Activated T-cell treated with anti-CD3 and anti-CD28 coated beads, Interleukin-2, amount 50 U/mL, for 1 hour (primary cell): Measurements from ENCODE around the gene TRIM56.
A peak's percentile ranks its signal among the peaks of the same experiment; 100 is the strongest.

Experiments used
- DNase-seq: peaks from one replicate; pipeline ENCODE4 v3.0.0-alpha.2; 2020

Gene TRIM56

DNA sequence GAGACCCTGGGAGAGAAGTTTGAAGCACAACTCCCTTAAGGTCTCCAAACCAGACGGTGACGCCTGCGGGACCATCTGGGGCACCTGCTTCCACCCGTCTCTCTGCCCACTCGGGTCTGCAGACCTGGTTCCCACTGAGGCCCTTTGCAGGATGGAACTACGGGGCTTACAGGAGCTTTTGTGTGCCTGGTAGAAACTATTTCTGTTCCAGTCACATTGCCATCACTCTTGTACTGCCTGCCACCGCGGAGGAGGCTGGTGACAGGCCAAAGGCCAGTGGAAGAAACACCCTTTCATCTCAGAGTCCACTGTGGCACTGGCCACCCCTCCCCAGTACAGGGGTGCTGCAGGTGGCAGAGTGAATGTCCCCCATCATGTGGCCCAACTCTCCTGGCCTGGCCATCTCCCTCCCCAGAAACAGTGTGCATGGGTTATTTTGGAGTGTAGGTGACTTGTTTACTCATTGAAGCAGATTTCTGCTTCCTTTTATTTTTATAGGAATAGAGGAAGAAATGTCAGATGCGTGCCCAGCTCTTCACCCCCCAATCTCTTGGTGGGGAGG, 52.5 kb downstream of the TRIM56 start:
- DNase-seq = no peak

DNA sequence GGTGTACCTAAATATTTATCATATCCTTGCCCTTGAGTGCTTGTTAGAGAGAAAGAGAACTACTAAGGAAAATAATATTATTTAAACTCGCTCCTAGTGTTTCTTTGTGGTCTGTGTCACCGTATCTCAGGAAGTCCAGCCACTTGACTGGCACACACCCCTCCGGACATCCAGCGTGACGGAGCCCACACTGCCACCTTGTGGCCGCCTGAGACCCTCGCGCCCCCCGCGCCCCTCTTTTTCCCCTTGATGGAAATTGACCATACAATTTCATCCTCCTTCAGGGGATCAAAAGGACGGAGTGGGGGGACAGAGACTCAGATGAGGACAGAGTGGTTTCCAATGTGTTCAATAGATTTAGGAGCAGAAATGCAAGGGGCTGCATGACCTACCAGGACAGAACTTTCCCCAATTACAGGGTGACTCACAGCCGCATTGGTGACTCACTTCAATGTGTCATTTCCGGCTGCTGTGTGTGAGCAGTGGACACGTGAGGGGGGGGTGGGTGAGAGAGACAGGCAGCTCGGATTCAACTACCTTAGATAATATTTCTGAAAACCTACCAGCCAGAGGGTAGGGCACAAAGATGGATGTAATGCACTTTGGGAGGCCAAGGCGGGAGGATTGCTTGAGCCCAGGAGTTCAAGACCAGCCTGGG, 53.1 kb downstream of the TRIM56 start:
- peak; percentile 75 for DNase-seq

DNA sequence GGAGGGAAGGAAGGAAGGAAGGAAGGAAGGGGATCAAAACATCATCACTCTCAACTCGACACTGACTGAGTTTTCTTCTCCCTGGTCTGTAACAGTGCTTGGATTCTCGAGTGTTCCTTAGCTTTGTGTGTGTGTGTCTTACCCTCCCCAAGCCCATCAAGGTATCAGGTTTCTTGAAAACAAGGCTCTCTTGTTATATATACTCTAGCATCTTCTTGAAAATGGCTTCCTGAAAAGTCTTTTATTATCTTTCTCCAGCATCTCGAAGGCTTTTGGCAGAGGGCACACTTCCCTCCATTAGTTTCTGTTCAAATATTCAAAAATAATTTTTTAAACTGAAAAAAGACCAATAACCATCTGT, 55.0 kb downstream of the TRIM56 start:
- no peak for DNase-seq

DNA sequence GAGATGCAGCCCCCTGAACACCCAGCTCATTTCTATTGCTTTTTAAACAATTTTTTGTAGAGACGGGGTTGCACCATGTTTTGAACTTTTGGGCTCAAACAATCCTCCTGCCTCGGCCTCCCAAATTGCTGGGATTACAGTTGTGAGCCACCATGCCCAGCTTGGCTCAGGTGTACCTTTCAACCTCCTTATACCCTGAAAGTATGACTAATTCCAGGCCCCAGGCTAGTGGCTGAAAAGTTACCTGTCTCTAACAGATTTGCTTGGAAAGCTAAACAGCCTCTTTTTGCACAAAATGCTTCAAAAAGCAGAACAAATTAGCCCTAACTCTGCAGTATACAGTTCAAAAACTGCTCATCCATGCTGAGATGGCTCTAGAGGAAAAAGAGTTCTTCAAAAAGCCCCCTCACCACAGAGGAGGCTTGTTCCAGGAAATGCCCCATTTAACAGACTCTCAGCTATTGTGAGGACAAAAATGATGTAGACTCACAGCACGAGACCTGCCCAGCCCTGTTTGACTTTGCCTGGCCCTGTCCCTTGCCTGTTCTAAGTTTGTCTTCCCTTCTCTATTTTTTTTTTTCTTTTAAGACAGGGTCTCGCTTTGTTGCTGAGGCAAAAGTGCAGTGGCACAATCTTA, 55.6 kb downstream of the TRIM56 start:
- no peak for DNase-seq
